ENCODE measurements around the gene EEIG2. TPM values are rescaled to one million over a fixed set of nuclear protein-coding genes. Genes with fewer than 3 reads are reported as not detected.
A peak's percentile ranks its signal among the peaks of the same experiment; 100 is the strongest.

The EEIG2 gene
- total and polyA plus RNA-seq, 2 donors = 10.2 to 82.1 TPM

DNA sequence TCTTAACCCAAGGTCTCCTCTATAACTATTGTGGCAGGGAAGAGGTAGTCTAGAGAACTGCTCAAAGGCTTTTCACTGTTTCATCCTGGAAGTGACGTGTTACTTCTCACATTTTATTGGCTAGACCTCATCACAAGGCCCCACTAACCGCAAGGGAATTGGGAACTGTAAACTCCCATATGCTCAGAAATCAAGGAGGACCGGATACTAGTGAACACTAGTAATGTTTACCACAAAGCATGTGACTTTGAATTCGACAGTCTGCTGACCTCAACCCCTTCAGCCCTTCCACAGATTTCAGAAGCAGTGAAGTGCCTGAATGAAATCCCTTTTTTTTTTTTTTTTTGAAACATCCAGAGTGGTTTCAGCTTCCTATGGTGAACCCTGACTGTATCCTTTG, 3.4 kb upstream of the EEIG2 start:
- WGBS = 73% methylated on average over 4 of the region's 4 CpGs
- no peak overlapping the region for H3K4me3 ChIP-seq (ENCODE audit: low read depth, low read length)
- no peaks in the 10 kb centered on the region for H3K4me1 ChIP-seq (ENCODE audit: insufficient read depth)
- DNase-seq (ENCODE audit: extremely low spot score) = no peak
- H3K27ac ChIP-seq (ENCODE audit: low read depth) = no peak overlapping the region
- H3K36me3 ChIP-seq (ENCODE audit: insufficient read depth) = no peaks in the 10 kb centered on the region

DNA sequence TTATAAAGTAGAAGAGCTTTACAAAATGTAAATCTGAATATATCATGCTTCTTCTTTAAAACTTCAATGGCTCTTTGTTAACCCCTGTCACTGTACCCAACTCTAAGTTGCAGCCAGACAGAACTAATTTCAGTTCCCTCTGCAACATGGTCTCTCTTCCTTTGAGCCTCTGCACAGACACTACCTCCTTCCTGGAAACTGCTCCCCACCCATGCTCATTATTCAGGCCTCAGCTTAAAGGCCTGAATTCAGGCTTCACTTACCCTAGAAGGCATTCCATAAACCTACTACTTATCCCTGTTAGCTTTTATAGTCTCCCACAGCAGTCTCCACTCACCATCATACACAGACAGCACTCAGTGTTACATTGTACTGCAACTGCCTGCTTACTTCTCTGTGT, 2.6 kb upstream of the EEIG2 start:
- Histone ChIP-seq H3K4me3 (ENCODE audit: low read depth, low read length) (no peak overlapping the region), H3K36me3 (ENCODE audit: insufficient read depth) (no peaks in the 10 kb centered on the region), H3K27ac (ENCODE audit: low read depth) (no peak overlapping the region), H3K4me1 (ENCODE audit: insufficient read depth) (no peaks in the 10 kb centered on the region)
- no peak for DNase-seq (ENCODE audit: extremely low spot score)

DNA sequence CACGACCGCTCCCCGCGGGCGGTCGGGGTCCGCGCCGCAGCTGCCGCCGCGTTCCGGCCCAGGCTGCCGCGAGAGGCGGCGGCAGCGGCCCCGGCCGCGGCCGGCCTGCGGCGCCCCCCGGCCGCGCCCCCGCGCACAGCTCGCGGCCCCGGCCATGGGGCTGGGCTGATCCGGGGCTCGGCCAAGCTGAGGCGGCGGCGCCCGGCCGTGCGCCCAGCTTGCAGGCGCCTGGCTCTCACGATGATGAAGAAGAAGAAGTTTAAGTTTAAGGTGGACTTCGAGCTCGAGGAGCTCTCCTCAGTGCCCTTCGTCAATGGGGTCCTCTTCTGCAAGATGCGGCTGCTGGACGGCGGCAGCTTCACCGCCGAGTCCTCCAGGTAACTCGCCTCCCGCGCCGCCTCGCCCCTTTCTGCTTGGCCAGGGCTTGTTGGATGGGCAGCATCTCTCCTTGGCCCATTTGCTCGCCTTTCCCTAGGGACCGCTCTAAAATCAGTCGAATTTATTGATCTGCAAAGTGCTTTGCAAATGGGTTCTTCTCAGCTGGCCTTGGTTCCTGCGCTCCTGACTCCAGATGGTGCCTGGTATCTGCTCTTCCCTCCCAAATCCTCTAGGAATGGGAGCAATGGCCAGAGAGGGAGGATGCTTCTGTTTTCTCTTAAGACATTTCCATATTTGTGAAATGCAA, 431 bp downstream of the EEIG2 start:
- no peaks in the 10 kb centered on the region for H3K36me3 ChIP-seq (ENCODE audit: insufficient read depth)
- H3K4me3 ChIP-seq (ENCODE audit: low read depth, low read length) = peak overlapping the region; percentile 84
- no peaks in the 10 kb centered on the region for H3K4me1 ChIP-seq (ENCODE audit: insufficient read depth)
- 1% methylated on average over 59 of the region's 59 CpGs for WGBS
- DNase-seq (ENCODE audit: extremely low spot score) = no peak
- H3K27ac ChIP-seq (ENCODE audit: low read depth) = peak overlapping the region; percentile 46

DNA sequence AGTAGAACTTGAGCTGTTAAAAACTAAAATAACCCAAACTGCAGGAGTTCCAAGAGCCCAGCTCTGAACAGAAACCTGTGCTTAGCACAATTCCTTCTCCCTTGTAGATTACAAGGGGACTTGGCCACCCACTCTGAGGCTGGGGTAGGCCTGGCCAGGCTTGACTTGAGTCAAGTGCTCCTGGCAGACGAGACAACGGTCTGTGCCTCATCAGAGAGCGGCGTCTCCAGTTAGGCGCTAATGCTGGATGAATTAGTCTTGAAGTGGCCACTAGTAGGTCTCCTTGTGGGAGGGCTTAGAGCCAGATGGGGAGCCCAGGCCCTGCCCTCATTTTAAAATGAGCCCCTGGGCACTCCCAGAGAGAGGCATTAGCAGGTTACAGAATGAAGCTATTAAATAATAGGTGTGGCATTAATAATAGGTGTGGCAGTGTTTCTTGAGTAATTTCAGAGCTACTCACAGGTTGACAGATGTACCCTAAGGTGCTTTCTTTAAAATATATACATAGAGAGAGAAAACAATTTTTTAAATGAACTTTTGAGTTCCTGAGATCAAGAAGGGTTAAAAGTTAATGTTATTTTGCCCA, 1.1 kb downstream of the EEIG2 start:
- DNase-seq (ENCODE audit: extremely low spot score) = no peak
- H3K36me3 ChIP-seq (ENCODE audit: insufficient read depth) = no peaks in the 10 kb centered on the region
- H3K4me3 ChIP-seq (ENCODE audit: low read depth, low read length) = peak overlapping the region; percentile 84
- no peaks in the 10 kb centered on the region for H3K4me1 ChIP-seq (ENCODE audit: insufficient read depth)
- WGBS = 3% methylated on average over 5 of the region's 5 CpGs
- H3K27ac ChIP-seq (ENCODE audit: low read depth) = no peak overlapping the region

DNA sequence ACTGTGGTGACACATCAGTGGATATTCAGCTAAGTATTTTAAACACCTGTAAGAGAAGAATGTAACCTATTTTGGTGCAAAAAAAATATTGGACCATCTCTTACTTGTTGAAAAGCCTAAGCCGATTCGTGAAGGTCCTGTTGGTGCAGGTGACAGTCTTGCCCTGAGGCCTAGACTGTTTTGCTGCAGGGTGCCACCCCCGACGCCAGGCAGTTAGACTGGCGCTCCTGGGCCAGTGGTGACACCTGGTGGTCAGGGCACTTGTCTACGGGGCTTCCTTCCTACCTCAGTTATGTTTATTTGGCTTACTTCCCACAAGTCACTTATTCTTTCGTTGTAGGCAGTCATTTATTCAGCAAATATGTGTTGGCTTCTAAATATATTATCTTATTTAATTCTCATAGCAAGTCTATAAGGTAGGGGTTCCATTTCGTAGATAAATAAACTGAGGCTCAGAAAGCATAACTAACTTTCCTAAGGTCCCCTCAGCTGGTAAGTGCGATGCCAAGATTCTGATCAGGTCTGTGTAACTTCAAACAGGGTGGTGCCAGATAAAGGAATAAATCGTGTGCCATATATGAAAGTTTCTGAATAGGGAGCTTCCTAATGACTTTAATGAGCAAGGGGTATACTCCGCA, 1.9 kb downstream of the EEIG2 start:
- DNase-seq (ENCODE audit: extremely low spot score) = no peak
- H3K4me3 ChIP-seq (ENCODE audit: low read depth, low read length) = no peak overlapping the region
- WGBS = 54% methylated on average over 11 of the region's 11 CpGs
- H3K27ac ChIP-seq (ENCODE audit: low read depth) = no peak overlapping the region
- H3K4me1 ChIP-seq (ENCODE audit: insufficient read depth) = no peaks in the 10 kb centered on the region
- no peaks in the 10 kb centered on the region for H3K36me3 ChIP-seq (ENCODE audit: insufficient read depth)

DNA sequence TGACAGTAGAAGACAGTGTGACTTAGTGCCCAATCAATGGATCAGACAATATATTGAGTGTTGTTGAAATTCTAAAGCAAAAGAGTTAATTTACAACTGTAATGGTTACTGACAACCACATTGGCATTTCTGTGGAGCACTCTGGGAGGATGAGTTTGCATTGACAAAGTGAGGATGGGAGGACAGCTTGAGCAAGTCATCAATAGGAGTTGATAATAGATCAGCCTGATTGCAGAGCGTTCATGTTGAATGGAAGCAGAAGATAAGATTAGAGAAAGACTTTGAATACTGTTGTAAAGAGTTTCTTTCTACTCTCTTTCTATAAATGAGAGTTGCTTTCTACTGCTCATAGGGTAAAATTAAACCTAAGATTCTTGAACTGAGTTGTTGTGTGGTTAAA, 3.9 kb downstream of the EEIG2 start:
- Histone ChIP-seq H3K4me3 (ENCODE audit: low read depth, low read length) (no peak overlapping the region), H3K4me1 (ENCODE audit: insufficient read depth) (no peaks in the 10 kb centered on the region), H3K27ac (ENCODE audit: low read depth) (no peak overlapping the region), H3K36me3 (ENCODE audit: insufficient read depth) (no peaks in the 10 kb centered on the region)
- no peak for DNase-seq (ENCODE audit: extremely low spot score)
- WGBS = 85% methylated on average over 1 of the region's 1 CpG

DNA sequence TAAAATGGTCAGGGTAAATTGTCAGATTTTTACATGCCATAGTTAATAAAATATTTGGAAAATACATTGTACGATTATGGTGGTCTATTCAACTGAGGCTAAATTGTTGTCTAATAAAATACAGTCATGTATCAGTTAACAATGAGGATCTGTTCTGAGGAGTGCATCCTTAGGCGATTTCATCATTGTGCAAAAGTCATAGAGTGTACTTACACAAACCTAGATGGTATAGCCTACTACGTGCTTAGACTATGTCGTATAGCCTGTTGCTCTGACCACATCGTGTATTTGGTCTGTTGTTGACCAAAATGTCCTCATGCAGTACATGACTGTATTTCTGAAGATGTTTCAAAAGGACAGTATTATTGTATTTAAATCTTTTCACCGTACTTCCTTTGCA, 5.2 kb downstream of the EEIG2 start:
- 78% methylated on average over 6 of the region's 6 CpGs for WGBS
- H3K4me3 ChIP-seq (ENCODE audit: low read depth, low read length) = no peak overlapping the region
- peak overlapping the region; percentile 10 for H3K27ac ChIP-seq (ENCODE audit: low read depth)
- H3K4me1 ChIP-seq (ENCODE audit: insufficient read depth) = no peaks in the 10 kb centered on the region
- no peaks in the 10 kb centered on the region for H3K36me3 ChIP-seq (ENCODE audit: insufficient read depth)
- DNase-seq (ENCODE audit: extremely low spot score) = no peak

DNA sequence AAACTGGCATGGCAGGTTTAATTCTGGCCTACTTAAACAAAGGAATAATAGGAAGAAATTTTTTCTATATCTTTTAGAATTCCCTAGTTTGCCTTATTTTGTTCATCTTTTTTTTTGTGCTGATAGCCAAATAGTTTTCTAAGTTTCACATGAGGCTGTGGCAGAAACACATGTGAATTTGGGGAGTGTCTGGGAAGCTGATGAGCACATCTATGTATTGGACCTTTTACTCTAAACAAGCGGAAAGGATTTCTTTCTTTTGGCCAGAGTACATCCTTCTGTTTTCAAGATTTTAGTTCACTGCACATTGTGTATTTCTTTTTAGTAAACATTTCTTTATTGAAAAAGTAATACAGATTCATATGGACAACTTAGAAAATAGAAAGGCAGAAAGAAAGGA, 5.6 kb downstream of the EEIG2 start:
- H3K27ac ChIP-seq (ENCODE audit: low read depth) = peak overlapping the region; percentile 10
- DNase-seq (ENCODE audit: extremely low spot score) = no peak
- peaks cover 2% of the 10 kb centered on the region for H3K4me1 ChIP-seq (ENCODE audit: insufficient read depth)
- H3K36me3 ChIP-seq (ENCODE audit: insufficient read depth) = no peaks in the 10 kb centered on the region
- WGBS = 63% methylated on average over 1 of the region's 1 CpG
- no peak overlapping the region for H3K4me3 ChIP-seq (ENCODE audit: low read depth, low read length)

DNA sequence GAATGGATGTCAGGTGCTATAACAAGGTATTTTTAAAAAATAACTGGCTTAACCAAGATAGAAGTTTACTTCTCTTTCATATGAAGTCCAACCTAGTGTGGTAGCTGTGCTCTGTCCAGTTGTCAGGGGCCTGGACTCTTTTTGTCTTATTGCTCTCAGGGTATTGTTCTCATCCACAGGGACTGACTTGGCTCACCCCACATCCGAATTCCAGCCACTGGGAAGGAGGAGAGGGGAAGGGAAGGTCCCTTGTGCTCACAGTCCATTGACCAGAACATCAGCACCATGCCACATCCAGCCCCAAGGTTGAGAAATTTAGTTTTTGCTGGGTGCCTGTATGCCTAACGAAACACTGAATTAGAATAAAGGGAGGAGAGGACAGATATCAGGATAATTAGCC, 8.7 kb downstream of the EEIG2 start:
- WGBS = 88% methylated on average over 2 of the region's 2 CpGs
- H3K27ac ChIP-seq (ENCODE audit: low read depth) = no peak overlapping the region
- no peak overlapping the region for H3K4me3 ChIP-seq (ENCODE audit: low read depth, low read length)
- no peaks in the 10 kb centered on the region for H3K36me3 ChIP-seq (ENCODE audit: insufficient read depth)
- DNase-seq (ENCODE audit: extremely low spot score) = no peak
- peaks cover 2% of the 10 kb centered on the region for H3K4me1 ChIP-seq (ENCODE audit: insufficient read depth)

DNA sequence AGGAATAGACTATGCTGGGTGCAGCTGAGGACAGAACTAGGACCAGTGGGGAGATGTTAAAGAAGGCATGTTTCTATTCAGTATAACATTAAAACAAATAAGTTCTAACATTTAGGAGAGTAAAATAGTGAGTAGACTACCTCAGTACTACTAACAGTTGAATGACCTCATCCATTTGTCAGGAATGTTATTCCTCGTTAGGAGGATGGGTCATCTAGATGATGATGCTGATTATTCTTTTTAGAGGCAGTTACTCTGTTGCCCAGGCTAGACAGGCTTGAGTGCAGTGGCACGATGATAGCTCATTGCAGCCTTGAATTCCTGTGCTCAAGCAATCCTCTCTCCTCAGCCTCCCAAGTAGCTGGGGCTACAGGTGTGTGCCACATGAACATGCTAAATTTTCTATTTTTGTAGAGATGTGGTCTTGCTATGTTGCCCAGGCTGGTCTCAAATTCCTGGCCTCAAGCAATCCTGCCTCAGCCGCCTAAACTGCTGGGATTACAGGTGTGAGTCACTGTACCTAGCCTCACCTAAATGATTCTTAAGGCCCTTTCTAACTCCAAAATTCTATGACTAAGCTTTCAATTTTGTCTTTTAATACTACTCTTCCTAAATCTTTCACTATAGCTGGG, 9.3 kb downstream of the EEIG2 start:
- peaks cover 2% of the 10 kb centered on the region for H3K4me1 ChIP-seq (ENCODE audit: insufficient read depth)
- H3K36me3 ChIP-seq (ENCODE audit: insufficient read depth) = no peaks in the 10 kb centered on the region
- DNase-seq (ENCODE audit: extremely low spot score) = no peak
- WGBS = 92% methylated on average over 3 of the region's 3 CpGs
- H3K4me3 ChIP-seq (ENCODE audit: low read depth, low read length) = no peak overlapping the region
- no peak overlapping the region for H3K27ac ChIP-seq (ENCODE audit: low read depth)

DNA sequence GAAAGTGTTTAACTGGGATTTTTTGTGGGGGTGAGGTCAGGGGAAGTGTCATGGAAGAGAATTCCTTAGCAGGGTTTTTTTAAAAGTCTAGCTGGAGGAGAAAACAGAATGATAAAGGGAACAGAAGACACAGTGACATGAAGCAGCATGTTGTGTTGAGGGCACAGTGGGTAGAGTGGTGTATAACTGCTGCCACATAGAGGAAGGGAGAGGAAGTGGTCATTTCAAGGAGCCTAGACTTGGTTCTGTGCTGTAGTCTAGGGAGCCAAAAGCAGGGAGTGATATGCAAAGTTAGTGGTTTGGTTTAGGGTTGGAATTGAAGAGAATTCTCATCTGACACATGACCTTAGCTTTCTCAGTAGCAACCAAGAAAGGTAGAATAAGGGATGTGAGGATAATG, 10.2 kb downstream of the EEIG2 start:
- Histone ChIP-seq H3K4me3 (ENCODE audit: low read depth, low read length) (no peak overlapping the region), H3K4me1 (ENCODE audit: insufficient read depth) (peaks cover 2% of the 10 kb centered on the region), H3K27ac (ENCODE audit: low read depth) (no peak overlapping the region), H3K36me3 (ENCODE audit: insufficient read depth) (no peaks in the 10 kb centered on the region)
- DNase-seq (ENCODE audit: extremely low spot score) = no peak

DNA sequence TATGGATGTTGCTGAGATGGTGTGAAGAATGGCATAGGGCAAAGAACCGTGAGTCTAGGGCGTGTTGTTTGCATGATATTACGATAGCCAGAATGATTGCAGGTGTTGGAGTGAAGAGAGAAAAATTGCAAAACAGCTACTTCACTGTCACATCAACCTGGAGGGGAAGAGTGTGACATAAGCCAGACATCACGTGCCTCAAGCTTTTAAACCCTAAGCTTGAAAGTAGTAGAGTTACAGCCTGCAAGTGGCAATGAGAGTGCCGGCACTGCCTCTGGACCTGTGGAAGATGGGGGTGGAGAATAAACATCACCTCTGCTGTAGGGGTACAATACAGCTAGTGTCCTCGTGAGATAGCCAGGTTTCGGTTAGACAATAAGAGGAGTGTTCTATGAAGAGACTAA, 11.1 kb downstream of the EEIG2 start:
- Histone ChIP-seq H3K36me3 (ENCODE audit: insufficient read depth) (no peaks in the 10 kb centered on the region), H3K27ac (ENCODE audit: low read depth) (no peak overlapping the region), H3K4me1 (ENCODE audit: insufficient read depth) (peaks cover 2% of the 10 kb centered on the region), H3K4me3 (ENCODE audit: low read depth, low read length) (no peak overlapping the region)
- DNase-seq (ENCODE audit: extremely low spot score) = no peak
- 78% methylated on average over 7 of the region's 7 CpGs for WGBS

DNA sequence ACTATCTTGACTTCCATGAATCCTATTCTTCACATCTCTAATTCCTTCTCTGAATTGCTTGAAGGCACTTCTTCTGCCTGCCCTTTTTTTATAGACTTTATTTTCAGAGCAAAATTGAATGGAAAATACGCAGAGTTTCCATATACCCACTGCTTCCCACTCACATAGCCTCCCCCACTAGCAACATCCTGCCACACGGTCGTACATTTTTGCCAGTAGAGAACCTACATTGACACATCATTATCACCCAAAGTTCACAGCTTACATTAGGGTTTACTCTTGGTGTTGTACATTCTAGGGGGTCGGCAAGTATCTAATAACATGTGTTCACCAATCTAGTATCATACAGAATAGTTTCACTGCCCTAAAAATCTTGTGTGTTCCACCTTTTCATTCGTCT, 12.3 kb downstream of the EEIG2 start:
- WGBS = 90% methylated on average over 5 of the region's 5 CpGs
- Histone ChIP-seq H3K4me3 (ENCODE audit: low read depth, low read length) (no peak overlapping the region), H3K4me1 (ENCODE audit: insufficient read depth) (peaks cover 2% of the 10 kb centered on the region), H3K36me3 (ENCODE audit: insufficient read depth) (no peaks in the 10 kb centered on the region), H3K27ac (ENCODE audit: low read depth) (no peak overlapping the region)
- no peak for DNase-seq (ENCODE audit: extremely low spot score)

DNA sequence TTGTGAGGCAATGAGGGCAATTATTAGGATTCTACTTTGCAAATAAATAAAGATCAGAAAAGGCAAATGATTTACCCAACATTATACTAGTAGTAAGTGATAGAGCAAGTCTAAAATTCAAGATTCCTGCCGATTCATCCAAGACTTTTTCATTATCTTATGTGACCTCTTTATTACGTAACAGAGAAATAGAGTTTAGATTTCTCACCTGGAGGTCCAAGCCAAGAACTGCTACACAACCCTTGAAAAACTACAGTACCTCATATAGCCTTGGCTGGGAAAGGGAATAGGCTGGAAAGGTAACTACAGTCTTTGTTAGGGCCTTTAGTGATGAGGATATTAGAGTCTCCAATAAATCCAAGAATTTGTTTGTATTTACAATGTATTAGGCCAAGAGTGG, 13.3 kb downstream of the EEIG2 start:
- no peak overlapping the region for H3K4me3 ChIP-seq (ENCODE audit: low read depth, low read length)
- peaks cover 2% of the 10 kb centered on the region for H3K4me1 ChIP-seq (ENCODE audit: insufficient read depth)
- 98% methylated on average over 2 of the region's 2 CpGs for WGBS
- H3K27ac ChIP-seq (ENCODE audit: low read depth) = no peak overlapping the region
- no peaks in the 10 kb centered on the region for H3K36me3 ChIP-seq (ENCODE audit: insufficient read depth)
- no peak for DNase-seq (ENCODE audit: extremely low spot score)
